Spleen (tissue), 11 donors: ENCODE data around the gene ZNF439. TPM values are rescaled to one million over a fixed set of nuclear protein-coding genes. Genes with fewer than 3 reads are reported as not detected.
"Not testable (repeated sequence)": the region's sequence is repeated elsewhere in the genome, so short reads cannot be mapped to it uniquely, and the experiment has no call there.

Experiments used
- DNase-seq: peaks from one replicate; pipeline ENCODE4 v3.0.0-alpha.2; 2020
- H3K27ac ChIP-seq, 8 donors: fragments of 200-600 bp; sonication (generic) in 7 of 8; 1 replicate in 4 of 8; 2 replicates in 4 of 8; pipeline versions ENCODE4 v1.5.0 to v1.8.0; 2016 to 2021; ENCODE audit warnings: inconsistent platforms in 4 of 8, mild to moderate bottlenecking in 4 of 8, moderate library complexity in 1 of 8
- H3K27me3 ChIP-seq, 7 donors: fragments of 200-600 bp; sonication (generic) in 6 of 7; replicated peaks in 1 of 7; 1 replicate in 4 of 7; 2 replicates in 3 of 7; pipeline versions ENCODE4 v1.5.0 to v1.8.0; 2016 to 2021; ENCODE audit warnings: inconsistent platforms in 3 of 7, mild to moderate bottlenecking in 1 of 7
- H3K36me3 ChIP-seq, 6 donors: fragments of 200-600 bp; sonication (generic) in 5 of 6; 1 replicate in 4 of 6; 2 replicates in 2 of 6; pipeline versions ENCODE4 v1.5.0 to v1.8.0; 2016 to 2021; ENCODE audit warnings: inconsistent platforms in 2 of 6
- H3K4me1 ChIP-seq, 6 donors: fragments of 200-600 bp; sonication (generic) in 5 of 6; 1 replicate in 3 of 6; 2 replicates in 3 of 6; pipeline versions ENCODE4 v1.5.0 to v1.8.0; 2016 to 2021; ENCODE audit warnings: inconsistent platforms in 3 of 6
- H3K4me3 ChIP-seq, 8 donors: fragments of 200-600 bp; sonication (generic) in 7 of 8; 1 replicate in 4 of 8; 2 replicates in 4 of 8; pipeline versions ENCODE4 v1.5.0 to v1.8.0; 2016 to 2021; ENCODE audit warnings: inconsistent platforms in 4 of 8, mild to moderate bottlenecking in 4 of 8, moderate library complexity in 2 of 8
- H3K9me3 ChIP-seq, 8 donors: fragments of 200-600 bp; sonication (generic) in 7 of 8; 1 replicate in 4 of 8; 2 replicates in 4 of 8; pipeline versions ENCODE4 v1.5.0 to v1.8.0; 2016 to 2021; ENCODE audit warnings: inconsistent platforms in 4 of 8
- POLR2A ChIP-seq, 3 donors: fragments of 450-650 bp; IDR thresholded peaks; one replicate each; pipeline ENCODE4 v1.5.1; 2017; ENCODE audit warnings: antibody characterized with exemption in 3 of 3, mild to moderate bottlenecking in 1 of 3
- POLR2AphosphoS5 ChIP-seq, 3 donors: sonication (generic); formaldehyde crosslinking; IDR thresholded peaks; one replicate each; pipeline ENCODE4 v1.5.1; 2017; ENCODE audit warnings: antibody characterized with exemption in 3 of 3
- WGBS, 5 donors: extraction: QIAGEN DNeasy Blood & Tissue Kit in 3 of 5; methylation state at CpG; one replicate each; pipeline versions ENCODE4 v1.1.5 to v1.1.7; 2013 to 2018; 5-methylcytosine and 5-hydroxymethylcytosine counted together
- intact Hi-C: fragments of 100-400 bp; cut with DNase I; formaldehyde crosslinking; loops from one replicate; pipeline ENCODE4 v1.15.0; 2023; ENCODE audit warnings: low total_unique reads
- polyA plus RNA-seq, 3 donors: library from polyadenylated mRNA; stranded (reverse); fragments of 200-250 nt; gene quantifications; one replicate each; pipeline ENCODE4 v1.2.1, GENCODE V29; 2013
- total RNA-seq, 7 donors: library from RNA; depleted of rRNA in 3 of 7; stranded (reverse); fragments of >200 nt in 3 of 7; fragmentation: NEBNext Ultra II Directional in 4 of 7; extraction: Animal tissue kit (Norgen Biotek cat#: 25700) in 4 of 7; gene quantifications; one replicate each; pipeline versions ENCODE4 v1.1.0 to v1.2.1, GENCODE V29; 2016 to 2021
- TF ChIP-seq, protein P1 (sequence below), 11 experiments: fragments of 200-600 bp in 7 of 11; fragments of 450-650 bp in 4 of 11; sonication (generic) in 4 of 11; IDR thresholded peaks in 8 of 11; conservative IDR thresholded peaks in 3 of 11; 1 replicate in 7 of 11; 2 replicates in 4 of 11; pipeline versions ENCODE4 v1.4.0 to v1.8.0; 2016 to 2021; ENCODE audit warnings: antibody characterized with exemption in 11 of 11, inconsistent platforms in 4 of 11, mild to moderate bottlenecking in 1 of 11
- donor health status: healthy with polysubstance abuse.
- donor health status: DM: no; HTN: no; CAD: no; lungs with moderate emphysema.
- donor health status: DM: no; HTN: no; CAD: no.
- donor health status: Bipolar disorder and iron deficiency.
- donor health status: healthy.
- donor health status: DM: no; HTN: no; CAD: no.
- donor health status: DM: yes; HTN: yes; CAD: no.

ZNF439 gene
- total and polyA plus RNA-seq, 10 donors: 10.2 to 19.4 (median 15.7) TPM

DNA sequence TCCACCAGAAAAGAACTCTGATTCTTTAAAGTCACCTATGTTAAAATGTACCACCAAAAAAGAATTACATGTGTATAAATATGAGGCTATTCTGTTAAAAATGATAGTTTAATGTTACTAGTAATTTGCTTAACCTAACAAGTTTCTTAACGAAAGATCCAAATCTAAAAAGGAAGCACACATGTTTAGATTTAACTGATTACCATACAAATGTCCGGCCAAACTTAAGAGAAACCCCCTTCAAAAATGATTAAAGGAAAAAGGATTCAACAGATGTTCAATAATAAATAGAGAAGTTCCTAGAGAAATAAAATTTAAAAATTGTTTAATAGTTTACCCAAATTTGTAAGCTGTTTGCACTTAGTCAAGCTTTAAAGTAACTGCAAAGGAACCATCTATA is 34.1 kb downstream of the ZNF439 start:
- no peak overlapping the region for H3K27ac ChIP-seq
- WGBS, 5 donors: 32 to 41% (median 37%) methylated on average over 2 of the region's 2 CpGs
- no peaks in the 10 kb centered on the region for H3K36me3 ChIP-seq
- no peak overlapping the region for H3K4me3 ChIP-seq
- intact Hi-C loops: no loop called here
- H3K9me3 ChIP-seq: peaks cover 0 to 18% (median 7%) of the 10 kb centered on the region in 8 donors
- peaks cover 0 to 2% (median 0%) of the 10 kb centered on the region in 7 donors for H3K27me3 ChIP-seq
- TF ChIP-seq POLR2AphosphoS5 (IDR thresholded peaks at IDR 0.05): no peak
- TF ChIP-seq, protein P1, sequence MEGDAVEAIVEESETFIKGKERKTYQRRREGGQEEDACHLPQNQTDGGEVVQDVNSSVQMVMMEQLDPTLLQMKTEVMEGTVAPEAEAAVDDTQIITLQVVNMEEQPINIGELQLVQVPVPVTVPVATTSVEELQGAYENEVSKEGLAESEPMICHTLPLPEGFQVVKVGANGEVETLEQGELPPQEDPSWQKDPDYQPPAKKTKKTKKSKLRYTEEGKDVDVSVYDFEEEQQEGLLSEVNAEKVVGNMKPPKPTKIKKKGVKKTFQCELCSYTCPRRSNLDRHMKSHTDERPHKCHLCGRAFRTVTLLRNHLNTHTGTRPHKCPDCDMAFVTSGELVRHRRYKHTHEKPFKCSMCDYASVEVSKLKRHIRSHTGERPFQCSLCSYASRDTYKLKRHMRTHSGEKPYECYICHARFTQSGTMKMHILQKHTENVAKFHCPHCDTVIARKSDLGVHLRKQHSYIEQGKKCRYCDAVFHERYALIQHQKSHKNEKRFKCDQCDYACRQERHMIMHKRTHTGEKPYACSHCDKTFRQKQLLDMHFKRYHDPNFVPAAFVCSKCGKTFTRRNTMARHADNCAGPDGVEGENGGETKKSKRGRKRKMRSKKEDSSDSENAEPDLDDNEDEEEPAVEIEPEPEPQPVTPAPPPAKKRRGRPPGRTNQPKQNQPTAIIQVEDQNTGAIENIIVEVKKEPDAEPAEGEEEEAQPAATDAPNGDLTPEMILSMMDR (IDR thresholded peaks at IDR 0.05 in 8 of 11, conservative IDR thresholded peaks at IDR 0.05 in 3 of 11): no peak
- no peak for TF ChIP-seq POLR2A (IDR thresholded peaks at IDR 0.05)
- no peak for DNase-seq
- peaks cover 0 to 12% (median 5%) of the 10 kb centered on the region in 6 donors for H3K4me1 ChIP-seq

DNA sequence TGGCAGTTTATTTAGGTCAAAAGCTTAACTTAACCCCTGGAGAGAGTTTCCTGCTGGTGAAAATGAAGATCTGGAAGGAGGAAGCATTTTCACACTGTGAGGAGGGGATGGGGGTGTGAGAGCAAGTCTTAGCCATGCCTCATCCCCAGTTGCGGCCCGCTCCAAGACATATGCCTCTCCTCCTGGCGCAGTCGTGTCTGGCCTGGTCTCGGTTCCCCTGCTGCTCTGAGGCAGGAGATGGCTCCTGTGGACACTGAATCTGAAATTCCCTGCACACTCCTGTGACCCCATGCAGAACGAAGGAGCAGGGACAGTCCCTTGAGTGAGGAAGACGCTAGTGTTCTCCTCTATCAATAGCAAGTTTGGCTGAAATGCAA is 38.7 kb downstream of the ZNF439 start:
- Histone ChIP-seq H3K27ac (peak overlapping the region in 5 of 8 donors; percentile 71 to 85 (median 83)), H3K9me3 (peaks cover 0 to 9% (median 0%) of the 10 kb centered on the region in 8 donors), H3K4me3 (peak overlapping the region in 7 of 8 donors; percentile 58 to 81 (median 65)), H3K36me3 (no peaks in the 10 kb centered on the region), H3K4me1 (peaks cover 0 to 23% (median 14%) of the 10 kb centered on the region in 6 donors), H3K27me3 (peaks cover 0 to 6% (median 0%) of the 10 kb centered on the region in 7 donors)
- intact Hi-C loops: no loop called here
- no peak for DNase-seq
- WGBS, 5 donors: 13 to 31% (median 18%) methylated on average over 7 of the region's 7 CpGs
- TF ChIP-seq, protein P1 (IDR thresholded peaks at IDR 0.05 in 8 of 11, conservative IDR thresholded peaks at IDR 0.05 in 3 of 11): no peak
- TF ChIP-seq POLR2AphosphoS5 (IDR thresholded peaks at IDR 0.05) (no peak), POLR2A (IDR thresholded peaks at IDR 0.05) (no peak)

DNA sequence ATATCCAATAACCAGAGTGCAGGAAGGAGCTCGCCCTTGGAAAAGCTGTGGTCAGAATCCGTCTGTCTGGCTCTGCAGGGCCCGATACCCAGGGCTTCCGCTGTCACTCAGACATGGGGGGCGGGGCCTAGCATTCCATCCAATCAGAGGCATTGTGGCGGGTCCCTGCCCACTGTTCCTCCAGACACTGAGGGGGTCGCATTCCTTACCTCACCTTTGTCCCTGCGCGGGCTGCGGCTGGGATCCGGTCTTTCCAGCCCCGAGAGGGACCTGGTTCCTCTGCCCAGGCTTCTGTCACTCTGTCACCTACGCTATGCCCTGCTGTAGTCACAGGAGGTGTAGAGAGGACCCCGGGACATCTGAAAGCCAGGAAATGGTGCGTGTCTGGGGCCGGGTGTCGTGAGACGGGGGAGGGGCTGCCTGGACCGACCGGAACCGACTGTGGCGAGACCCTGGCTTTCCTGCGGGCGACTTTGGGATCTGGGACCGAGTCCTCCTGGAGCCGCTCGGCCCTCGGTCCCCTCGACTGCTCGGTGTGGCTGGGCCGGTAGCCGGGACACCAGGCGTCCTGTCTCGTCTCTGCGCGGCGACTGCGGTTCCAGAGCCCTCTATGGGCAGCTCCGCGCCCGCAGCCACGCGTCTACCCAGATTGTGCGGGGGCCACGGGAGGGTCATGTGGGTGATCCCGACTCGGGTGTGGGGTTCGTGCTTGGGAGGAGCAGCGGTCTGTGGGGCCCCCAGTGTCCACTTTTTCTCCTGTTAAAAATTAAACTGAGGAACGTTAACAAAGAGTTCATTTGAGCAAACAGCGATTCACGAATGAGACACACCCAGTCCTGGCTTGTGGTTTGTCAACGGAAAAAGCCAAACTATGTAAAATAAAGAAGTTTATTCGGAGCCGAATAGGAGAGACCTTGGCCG is 39.3 kb downstream of the ZNF439 start, which contains the start of gene ZNF69:
TSS of gene ZNF69 (plus strand) at position 172 of the 921 bp plus-strand sequence. CDS start at position 314, 142 bp downstream.
- peak within 1 kb of the TSS; percentile 43 to 85 (median 76) for H3K27ac ChIP-seq
- H3K4me1 ChIP-seq: peaks cover 0 to 23% (median 14%) of the 10 kb centered on the region in 6 donors
- H3K27me3 ChIP-seq: peaks cover 0 to 6% (median 0%) of the 10 kb centered on the region in 7 donors
- 0 to 1% (median 1%) methylated on average over 41 to 56 of the region's 56 CpGs for WGBS, 5 donors
- DNase-seq: peak; percentile 88
- peak within 1 kb of the TSS; percentile 50 to 81 (median 64) for H3K4me3 ChIP-seq
- H3K36me3 ChIP-seq: no peaks in the 10 kb centered on the region
- intact Hi-C loops: no loop called here
- TF ChIP-seq, protein P1 (IDR thresholded peaks at IDR 0.05 in 8 of 11, conservative IDR thresholded peaks at IDR 0.05 in 3 of 11): peak in 3 of 11 experiments; percentile 15 to 27 (median 20)
- TF ChIP-seq POLR2A (IDR thresholded peaks at IDR 0.05) (no peak), POLR2AphosphoS5 (IDR thresholded peaks at IDR 0.05) (peak; percentile 44 to 73 (median 63))
- peaks cover 0 to 9% (median 0%) of the 10 kb centered on the region in 8 donors for H3K9me3 ChIP-seq

DNA sequence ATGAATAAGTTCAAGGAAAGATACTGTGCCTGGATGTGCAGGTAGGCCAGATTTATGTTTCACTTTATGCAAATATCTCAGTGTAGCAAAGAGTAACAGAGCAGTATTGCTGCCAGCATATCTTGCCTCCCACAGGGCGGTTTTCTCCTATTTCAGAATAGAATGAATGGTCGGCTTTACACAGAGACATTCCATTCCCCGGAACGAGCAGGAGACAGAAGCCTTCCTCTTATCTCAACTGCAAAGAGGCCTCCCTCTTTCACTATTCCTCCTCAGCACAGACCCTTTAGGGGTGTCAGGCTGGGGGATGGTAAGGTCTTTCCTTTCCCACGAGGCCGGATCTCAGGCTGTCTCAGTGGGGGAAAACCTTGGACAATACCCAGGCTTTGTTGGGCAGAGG is 41.4 kb downstream of the ZNF439 start:
- intact Hi-C loops, H3K36me3 ChIP-seq, H3K4me3 ChIP-seq, H3K27ac ChIP-seq, DNase-seq, H3K27me3 ChIP-seq: not testable (repeated sequence)
- Histone ChIP-seq H3K9me3 (peaks cover 0 to 14% (median 0%) of the 10 kb centered on the region in 8 donors), H3K4me1 (peaks cover 0 to 23% (median 14%) of the 10 kb centered on the region in 6 donors)
- WGBS, 5 donors: 85 to 92% (median 89%) methylated on average over 6 of the region's 6 CpGs
